HCT116 (cell line): Measurements from ENCODE around the gene DMD. TPM values are rescaled to one million over a fixed set of nuclear protein-coding genes. Genes with fewer than 3 reads are reported as not detected.

Experiments
- ATAC-seq: fragments of 200-7000 bp; cut with Tn5 transposase; 2 replicates; pipeline ENCODE4 v1.9.1; 2020; ENCODE audit warnings: mild to moderate bottlenecking, moderate library complexity
- BruUV-seq: library from RNA; stranded (reverse); fragments of 400-500 nt; replicated peaks from 2 replicates; lab custom pipeline; 2021; lab: Mats Ljungman, UMichigan
- CTCF ChIA-PET: fragments of 300-600 bp; sonication (Branson Sonifier 250); formaldehyde crosslinking; loops from one replicate; lab custom pipeline; 2021; ENCODE audit warnings: antibody characterized with exemption; lab: Charles Lee
- POLR2A ChIA-PET: fragments of 300-600, 350-600 bp; sonication (Branson Sonifier 250); formaldehyde crosslinking; loops from one replicate; lab custom pipeline; 2021; ENCODE audit warnings: antibody characterized with exemption; lab: Charles Lee
- RAD21 ChIA-PET, 2 experiments: fragments of 300-600 bp; sonication (Branson Sonifier 250); formaldehyde crosslinking; loops; one replicate each; lab custom pipeline; 2023; ENCODE audit warnings: low total read pairs in 2 of 2; ENCODE audit not compliant: uncharacterized antibody in 2 of 2, unreplicated experiment in 2 of 2, low non-redundant PET in 1 of 2; lab: Charles Lee
- DNase-seq: peaks from one replicate; pipeline ENCODE4 v3.0.0-alpha.2; 2010; ENCODE audit warnings: low read depth, low spot score
- H2AFZ ChIP-seq: fragments of 200-600 bp; shearing (Covaris generic), sonication (generic); 2 replicates; pipeline ENCODE4 v1.6.1; 2017; ENCODE audit warnings: low read depth, mixed run types, mixed read lengths, antibody characterized with exemption, low read length; ENCODE audit not compliant: poor library complexity, severe bottlenecking
- H3K27ac ChIP-seq: 2 replicates; pipeline ENCODE4 v1.5.1; 2012; ENCODE audit warnings: low read depth, low read length
- H3K27me3 ChIP-seq: fragments of 200-600 bp; sonication (generic); 2 replicates; pipeline ENCODE4 v1.6.1; 2016; ENCODE audit warnings: mixed run types, low read length, mixed read lengths; ENCODE audit not compliant: insufficient read depth
- H3K36me3 ChIP-seq, 2 experiments: fragments of 200-500 bp in 1 of 2; fragments of 200-600 bp in 1 of 2; sonication (Bioruptor generic) in 1 of 2; sonication (generic) in 1 of 2; 2 replicates each; pipeline versions ENCODE4 v1.5.1 to v1.6.1; 2014 to 2016; ENCODE audit warnings: low read length in 2 of 2, inconsistent platforms in 1 of 2, mixed read lengths in 1 of 2, mixed run types in 1 of 2; ENCODE audit not compliant: insufficient read depth in 2 of 2, control insufficient read depth in 1 of 2
- H3K4me1 ChIP-seq, 2 experiments: fragments of 200-600 bp in 1 of 2; sonication (generic) in 1 of 2; 2 replicates each; pipeline versions ENCODE4 v1.5.1 to v1.6.1; 2012 to 2017; ENCODE audit warnings: low read length in 2 of 2, inconsistent platforms in 1 of 2, mild to moderate bottlenecking in 1 of 2, mixed read lengths in 1 of 2, mixed run types in 1 of 2, moderate library complexity in 1 of 2; ENCODE audit not compliant: insufficient read depth in 2 of 2, control insufficient read depth in 1 of 2
- H3K4me2 ChIP-seq: fragments of 200-600 bp; sonication (generic); 2 replicates; pipeline ENCODE4 v1.6.1; 2017; ENCODE audit warnings: mixed run types, low read length, mixed read lengths
- H3K4me3 ChIP-seq, 2 experiments: fragments of 200-600 bp in 1 of 2; sonication (generic) in 1 of 2; replicated peaks in 1 of 2; 2 replicates each; pipeline ENCODE4 v1.5.1; 2011 to 2016; ENCODE audit warnings: low read length in 2 of 2, control low read depth in 1 of 2, low read depth in 1 of 2, mild to moderate bottlenecking in 1 of 2, mixed read lengths in 1 of 2, mixed run types in 1 of 2
- H3K79me2 ChIP-seq: fragments of 200-600 bp; sonication (generic); 2 replicates; pipeline ENCODE4 v1.6.1; 2017; ENCODE audit warnings: mild to moderate bottlenecking, mixed run types, low read length, moderate library complexity, mixed read lengths; ENCODE audit not compliant: insufficient read depth
- H3K9ac ChIP-seq: fragments of 200-600 bp; sonication (generic); 2 replicates; pipeline ENCODE4 v1.6.1; 2016; ENCODE audit warnings: low read length, mixed read lengths
- H3K9me2 ChIP-seq: fragments of 200-600 bp; sonication (generic), shearing (Covaris generic); 2 replicates; pipeline ENCODE4 v1.6.1; 2017; ENCODE audit warnings: mixed run types, mild to moderate bottlenecking, moderate library complexity; ENCODE audit not compliant: insufficient read depth
- H3K9me3 ChIP-seq, 2 experiments: fragments of 200-500 bp in 1 of 2; fragments of 200-600 bp in 1 of 2; sonication (Bioruptor generic) in 1 of 2; sonication (generic) in 1 of 2; 2 replicates each; pipeline ENCODE4 v1.6.1; 2014 to 2017; ENCODE audit warnings: low read length in 2 of 2, mixed read lengths in 2 of 2, inconsistent platforms in 1 of 2, low read depth in 1 of 2, mild to moderate bottlenecking in 1 of 2, mixed run types in 1 of 2, moderate library complexity in 1 of 2; ENCODE audit not compliant: control insufficient read depth in 1 of 2, insufficient read depth in 1 of 2
- H4K20me1 ChIP-seq: fragments of 200-600 bp; sonication (generic), shearing (Covaris generic); 2 replicates; pipeline ENCODE4 v1.6.1; 2017; ENCODE audit warnings: mixed run types, mild to moderate bottlenecking, moderate library complexity; ENCODE audit not compliant: insufficient read depth
- CBX3 ChIP-seq: IDR thresholded peaks from 2 replicates; pipeline ENCODE4 v1.6.1; 2012; ENCODE audit warnings: low read depth
- CEBPB ChIP-seq: IDR thresholded peaks from 2 replicates; pipeline ENCODE4 v1.6.1; 2012; ENCODE audit warnings: low read depth
- FOSL1 ChIP-seq: IDR thresholded peaks from 2 replicates; pipeline ENCODE4 v1.6.1; 2012; ENCODE audit warnings: low read depth
- SP1 ChIP-seq: IDR thresholded peaks from 2 replicates; pipeline ENCODE4 v1.6.1; 2012; ENCODE audit warnings: low read depth
- TCF7L2 ChIP-seq: IDR thresholded peaks from 2 replicates; pipeline ENCODE4 v1.7.0; 2011; ENCODE audit warnings: borderline replicate concordance, inconsistent platforms; ENCODE audit not compliant: insufficient read depth, insufficient read length; ENCODE audit errors: extremely low read depth
- intact Hi-C: fragments of 100-400 bp; cut with micrococcal nuclease; formaldehyde crosslinking; loops from 2 replicates; pipeline ENCODE4 v1.10.0; 2022
- total RNA-seq: library from RNA; stranded (reverse); gene quantifications from one replicate; pipeline ENCODE4 v1.2.1, GENCODE V29; 2021; ENCODE audit not compliant: unreplicated experiment

DMD gene
- total RNA-seq, 1 experiment from 2014 or later = 0.05 TPM

DNA sequence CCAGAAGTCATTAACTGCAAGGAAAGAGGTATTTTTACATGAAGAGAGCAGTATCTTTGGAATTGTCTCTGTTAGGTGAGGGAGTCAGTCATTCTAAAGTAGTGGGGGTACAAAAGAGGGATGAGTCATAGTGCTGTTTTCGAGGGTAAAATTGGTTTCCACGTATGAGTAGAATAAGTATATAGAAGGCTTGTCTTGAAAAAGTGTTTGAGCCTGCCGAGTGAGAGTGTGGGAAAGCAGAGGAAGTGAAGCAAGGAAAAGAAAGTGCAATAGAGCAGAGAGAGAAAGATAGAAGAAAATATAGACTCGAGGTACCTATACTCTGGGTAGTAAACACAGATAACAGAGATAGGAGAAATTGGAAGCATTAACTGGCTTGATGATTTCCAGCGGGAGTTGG is 696.4 kb downstream of the DMD start:
- Histone ChIP-seq H3K36me3 (no peaks in the 10 kb centered on the region), H3K4me1 (no peaks in the 10 kb centered on the region), H3K9me3 (no peaks in the 10 kb centered on the region), H2AFZ (no peak overlapping the region), H3K27ac (no peak overlapping the region), H3K9ac (no peak overlapping the region), H4K20me1 (no peaks in the 10 kb centered on the region), H3K79me2 (no peaks in the 10 kb centered on the region), H3K4me3 (no peak overlapping the region), H3K4me2 (no peak overlapping the region), H3K27me3 (no peaks in the 10 kb centered on the region), H3K9me2 (no peaks in the 10 kb centered on the region)
- DNase-seq = no peak
- ATAC-seq = no peak
- BruUV-seq = no TSS peak
- ChIA-PET RAD21 (no interaction called here), POLR2A (no interaction called here), CTCF (no interaction called here)
- TF ChIP-seq CEBPB = no peak
- no peak for TF ChIP-seq SP1
- TF ChIP-seq FOSL1 = no peak
- no peak for TF ChIP-seq CBX3
- intact Hi-C loops = no loop called here

GRCh38 chrX:32501606-32502005 is 709.7 kb downstream of the DMD start:
- no peak overlapping the region for H3K4me3 ChIP-seq
- no peaks in the 10 kb centered on the region for H3K36me3 ChIP-seq
- ChIA-PET POLR2A (no interaction called here), CTCF (no interaction called here), RAD21 (no interaction called here)
- no peaks in the 10 kb centered on the region for H3K27me3 ChIP-seq
- no peaks in the 10 kb centered on the region for H4K20me1 ChIP-seq
- intact Hi-C loops = no loop called here
- DNase-seq (no peak), ATAC-seq (no peak)
- H3K9ac ChIP-seq = no peak overlapping the region
- H3K27ac ChIP-seq = no peak overlapping the region
- no peak overlapping the region for H3K4me2 ChIP-seq
- no peak overlapping the region for H2AFZ ChIP-seq
- no peaks in the 10 kb centered on the region for H3K9me2 ChIP-seq
- no peaks in the 10 kb centered on the region for H3K4me1 ChIP-seq
- no TSS peak for BruUV-seq
- H3K79me2 ChIP-seq = no peaks in the 10 kb centered on the region
- TF ChIP-seq TCF7L2 = no peak
- no peaks in the 10 kb centered on the region for H3K9me3 ChIP-seq
